ENCODE measurements around the gene CENPK. TPM values are rescaled to one million over a fixed set of nuclear protein-coding genes. Genes with fewer than 3 reads are reported as not detected.

The CENPK gene
- total RNA-seq, 2 experiments from 2014 or later: 78.6 to 85.7 TPM

DNA sequence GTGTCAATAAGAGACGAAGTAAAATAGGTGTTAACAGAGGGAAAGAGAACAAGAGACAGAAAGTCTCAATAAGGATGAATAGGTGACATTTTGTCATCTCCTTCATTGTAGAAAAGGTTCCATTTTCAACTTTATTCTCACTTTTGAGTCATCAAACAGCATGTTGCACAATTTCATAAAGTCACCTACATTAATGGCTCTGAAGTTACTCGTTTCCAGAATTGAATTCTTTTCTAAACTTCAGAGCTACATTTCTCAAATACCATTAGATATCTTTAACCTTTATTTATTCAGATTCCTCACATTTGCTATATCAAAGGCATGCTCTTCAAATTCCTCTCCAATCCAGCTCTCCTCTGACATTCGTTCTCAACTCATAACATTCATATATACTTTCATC is 94.3 kb downstream of the CENPK start:
- ChIA-PET CTCF (no interaction called here), POLR2A (no interaction called here)

Other genes starting within 250 kb of the CENPK start
- 1 to 10 TPM; 1.3 to 1.4 TPM for gene ADAMTS6, start 81.2 kb downstream of the CENPK start, total RNA-seq
- 10 to 100 TPM; 43.4 to 48.7 TPM for gene PPWD1, start 128 bp upstream of the CENPK start, total RNA-seq
- gene TRIM23, start 61.2 kb upstream of the CENPK start, total RNA-seq: 1 to 10 TPM; 6.2 to 6.3 TPM
- gene SHLD3, start 61.9 kb upstream of the CENPK start, total RNA-seq: 1 to 10 TPM; 6.5 to 6.8 TPM
- 10 to 100 TPM; 20.9 to 21.9 TPM for gene TRAPPC13, start 61.9 kb upstream of the CENPK start, total RNA-seq
- 10 to 100 TPM; 12.3 TPM for gene SGTB, start 158.9 kb upstream of the CENPK start, total RNA-seq
- 10 to 100 TPM; 33.4 to 38.3 TPM for gene NLN, start 159.0 kb upstream of the CENPK start, total RNA-seq